NOMO-1 treated with dmso at 0.1 percent for 144 hours (cell line): Measurements from ENCODE around the gene FGF12.

ENCODE experiments used
- DNase-seq: peaks from one replicate; lab custom pipeline; 2025; ENCODE audit not compliant: unreplicated experiment; lab: John Stamatoyannopoulos, UW

Gene FGF12

GRCh38 chr3:192155194-192155593 is 572.1 kb downstream of the FGF12 start:
- no peak for DNase-seq

GRCh38 chr3:192133271-192133670 is 594.1 kb downstream of the FGF12 start:
- no peak for DNase-seq

GRCh38 chr3:192130534-192131132 is 596.7 kb downstream of the FGF12 start:
- no peak for DNase-seq

GRCh38 chr3:192129586-192129985 is 597.8 kb downstream of the FGF12 start:
- no peak for DNase-seq

- no peak for DNase-seq
These were observed 598.4 kb downstream of the FGF12 start for GRCh38 chr3:192128922-192129321.

GRCh38 chr3:192128060-192128459 is 599.3 kb downstream of the FGF12 start:
- no peak for DNase-seq

- DNase-seq, result no peak
These were observed 604.3 kb downstream of the FGF12 start for GRCh38 chr3:192122832-192123594.

- no peak for DNase-seq
These were observed 605.4 kb downstream of the FGF12 start for GRCh38 chr3:192121923-192122322.

- DNase-seq, result no peak
These were observed 618.5 kb downstream of the FGF12 start for GRCh38 chr3:192108820-192109219.

GRCh38 chr3:192106543-192106942 is 620.8 kb downstream of the FGF12 start:
- no peak for DNase-seq

GRCh38 chr3:192092388-192093005 is 634.8 kb downstream of the FGF12 start:
- no peak for DNase-seq

- DNase-seq, result no peak
These were observed 635.5 kb downstream of the FGF12 start for GRCh38 chr3:192091831-192092230.

GRCh38 chr3:192090586-192090985 is 636.8 kb downstream of the FGF12 start:
- no peak for DNase-seq
